22Rv1 (cell line): ENCODE data around the gene ZNF444.

Source experiments
- ZFX ChIP-seq: fragments of 450-650 bp; IDR thresholded peaks from 2 replicates; pipeline ENCODE4 v1.6.1; 2017; ENCODE audit warnings: antibody characterized with exemption, borderline replicate concordance
- TF ChIP-seq, protein P1 (sequence below): fragments of 450-650 bp; IDR thresholded peaks from 2 replicates; pipeline ENCODE4 v1.5.1; 2017; ENCODE audit warnings: mild to moderate bottlenecking

DNA sequence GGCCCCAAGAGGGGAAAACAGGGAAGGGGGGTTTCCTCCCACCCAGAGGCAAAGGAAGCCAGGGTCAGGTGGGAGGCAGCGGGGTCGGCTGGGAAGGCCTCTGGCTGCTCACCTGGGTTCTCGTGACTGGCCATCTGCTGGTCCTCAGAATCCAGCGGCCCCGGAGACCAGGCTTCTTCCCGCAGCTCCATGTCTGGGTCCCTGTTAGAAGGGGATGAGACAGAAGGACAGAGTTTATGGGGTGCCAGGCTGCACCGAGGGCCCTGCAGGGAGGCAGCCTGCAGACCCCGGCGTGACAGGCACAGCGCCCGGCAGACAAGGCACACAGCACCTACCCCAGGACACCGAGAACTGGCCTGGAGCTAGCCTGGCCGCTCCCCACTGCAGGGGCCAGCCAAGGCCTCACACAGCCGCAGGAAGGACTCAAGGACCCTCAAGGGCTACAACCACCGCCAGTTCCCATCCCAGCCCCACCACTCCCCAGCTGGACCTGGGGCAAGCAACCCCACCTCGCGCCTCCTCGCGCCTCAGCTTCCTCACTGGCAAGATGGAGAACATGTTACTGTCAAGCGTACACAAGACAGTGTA lies 38.0 kb upstream of the ZNF444 start:
- TF ChIP-seq, protein P1, sequence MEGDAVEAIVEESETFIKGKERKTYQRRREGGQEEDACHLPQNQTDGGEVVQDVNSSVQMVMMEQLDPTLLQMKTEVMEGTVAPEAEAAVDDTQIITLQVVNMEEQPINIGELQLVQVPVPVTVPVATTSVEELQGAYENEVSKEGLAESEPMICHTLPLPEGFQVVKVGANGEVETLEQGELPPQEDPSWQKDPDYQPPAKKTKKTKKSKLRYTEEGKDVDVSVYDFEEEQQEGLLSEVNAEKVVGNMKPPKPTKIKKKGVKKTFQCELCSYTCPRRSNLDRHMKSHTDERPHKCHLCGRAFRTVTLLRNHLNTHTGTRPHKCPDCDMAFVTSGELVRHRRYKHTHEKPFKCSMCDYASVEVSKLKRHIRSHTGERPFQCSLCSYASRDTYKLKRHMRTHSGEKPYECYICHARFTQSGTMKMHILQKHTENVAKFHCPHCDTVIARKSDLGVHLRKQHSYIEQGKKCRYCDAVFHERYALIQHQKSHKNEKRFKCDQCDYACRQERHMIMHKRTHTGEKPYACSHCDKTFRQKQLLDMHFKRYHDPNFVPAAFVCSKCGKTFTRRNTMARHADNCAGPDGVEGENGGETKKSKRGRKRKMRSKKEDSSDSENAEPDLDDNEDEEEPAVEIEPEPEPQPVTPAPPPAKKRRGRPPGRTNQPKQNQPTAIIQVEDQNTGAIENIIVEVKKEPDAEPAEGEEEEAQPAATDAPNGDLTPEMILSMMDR: no peak
- TF ChIP-seq ZFX: no peak
